Activated CD4-positive, alpha-beta T cell treated with anti-CD3 and anti-CD28 coated beads for 4 hours (primary cell): ENCODE data around the gene CD58.

Experiments
- DNase-seq, 2 donors: peaks; one replicate each; pipeline ENCODE4 v3.0.0-alpha.2; 2020

Gene CD58

GRCh38 chr1:116508085-116508983 is 62.5 kb downstream of the CD58 start:
- DNase-seq = no peak

DNA sequence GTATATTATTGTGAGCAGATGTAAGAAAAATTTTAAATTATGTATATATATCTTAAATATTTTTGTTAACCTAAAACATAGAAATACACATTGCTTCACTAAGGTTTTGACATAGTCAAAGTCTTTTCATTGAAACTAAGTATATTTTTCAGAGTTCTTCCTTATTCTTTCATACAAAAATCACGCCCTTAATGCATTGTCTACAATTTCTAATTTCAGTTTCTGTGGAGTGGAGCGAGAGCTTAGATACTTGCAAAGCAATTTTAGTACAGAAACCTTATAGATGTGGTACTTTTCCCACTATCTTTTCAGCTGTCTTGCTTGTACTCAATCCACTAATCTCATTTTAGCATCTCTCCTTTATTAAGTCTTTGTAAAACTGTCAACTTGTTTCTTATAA is 63.2 kb downstream of the CD58 start:
- DNase-seq = no peak

DNA sequence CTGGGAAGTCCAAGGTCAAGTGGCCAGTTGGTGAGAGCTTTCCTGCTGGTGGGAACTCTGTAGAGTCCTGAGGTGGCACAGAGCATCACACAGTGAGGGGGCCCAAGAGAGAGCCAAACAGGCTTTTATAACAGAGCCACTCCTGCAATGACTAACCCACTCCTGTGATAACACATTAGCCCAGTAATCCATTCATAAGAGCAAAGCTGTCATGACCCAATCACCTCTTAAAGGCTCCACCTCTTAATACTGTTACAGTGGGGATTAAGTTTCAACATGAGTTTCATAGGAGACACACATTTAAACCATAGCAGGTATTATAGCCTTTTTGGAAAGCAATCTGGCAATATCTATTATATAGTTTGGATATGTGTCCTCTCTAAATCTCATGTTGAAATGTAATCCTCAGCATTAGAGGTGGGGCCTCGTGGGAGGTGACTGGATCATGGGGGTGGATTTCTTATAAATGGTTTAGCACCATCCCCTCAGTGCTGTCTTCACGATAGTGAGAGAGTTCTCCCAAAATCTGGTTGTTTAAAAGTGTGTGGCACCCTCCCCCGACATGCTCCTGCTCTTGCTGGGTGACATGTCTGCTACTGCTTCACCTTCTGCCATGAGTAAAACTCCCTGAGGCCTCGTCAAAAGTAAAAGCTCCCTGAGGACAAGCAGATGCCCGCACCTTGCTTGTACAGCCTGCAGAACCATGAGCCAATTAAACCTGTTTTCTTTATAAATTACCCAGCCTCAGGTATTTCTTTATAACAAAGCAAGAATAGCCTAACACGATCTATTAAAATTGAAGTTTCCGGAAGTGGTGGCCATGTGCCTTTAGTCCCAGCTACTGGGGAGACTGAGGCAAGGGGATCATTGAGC is 64.5 kb downstream of the CD58 start:
- DNase-seq = no peak

- DNase-seq = peak; percentile 83 to 86
These were observed 66.3 kb downstream of the CD58 start for GRCh38 chr1:116504308-116505156.

DNA sequence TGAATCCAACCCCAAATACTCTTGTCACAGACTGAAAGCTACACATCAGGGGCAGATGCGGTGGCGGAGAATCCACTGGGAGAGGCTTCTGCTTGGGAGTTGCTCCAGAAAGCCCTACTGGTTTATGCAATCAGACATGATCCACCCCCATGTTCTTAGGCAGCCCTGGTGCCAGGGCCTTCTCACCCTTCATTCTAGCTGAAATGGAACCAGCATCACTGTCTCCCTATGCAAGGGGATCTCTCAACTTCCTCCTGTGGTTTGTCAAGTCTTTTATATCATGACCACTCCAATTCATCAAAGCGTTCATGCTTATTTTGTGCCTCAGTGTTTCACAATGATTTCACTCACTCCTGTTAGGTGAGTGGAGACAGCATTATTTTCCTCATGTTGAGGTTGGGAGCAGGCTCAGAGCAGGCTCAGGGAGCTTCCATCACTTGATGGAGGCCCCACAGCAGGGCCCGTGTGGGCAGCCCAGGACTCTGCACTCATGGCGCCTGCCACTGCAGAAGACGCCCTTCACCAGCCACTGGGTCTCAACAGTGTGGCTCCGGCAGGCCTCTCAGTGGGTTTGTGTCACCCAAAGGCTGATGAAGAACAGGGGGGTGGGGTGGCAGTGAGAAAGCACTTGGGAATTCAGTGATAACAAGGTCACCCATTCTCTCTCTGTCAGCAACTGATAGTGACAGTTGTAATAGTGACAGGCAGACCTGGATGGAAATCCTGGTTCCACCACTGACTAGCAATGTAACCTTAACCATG is 67.1 kb downstream of the CD58 start:
- peak in 1 of 2 donors; percentile 27 for DNase-seq

DNA sequence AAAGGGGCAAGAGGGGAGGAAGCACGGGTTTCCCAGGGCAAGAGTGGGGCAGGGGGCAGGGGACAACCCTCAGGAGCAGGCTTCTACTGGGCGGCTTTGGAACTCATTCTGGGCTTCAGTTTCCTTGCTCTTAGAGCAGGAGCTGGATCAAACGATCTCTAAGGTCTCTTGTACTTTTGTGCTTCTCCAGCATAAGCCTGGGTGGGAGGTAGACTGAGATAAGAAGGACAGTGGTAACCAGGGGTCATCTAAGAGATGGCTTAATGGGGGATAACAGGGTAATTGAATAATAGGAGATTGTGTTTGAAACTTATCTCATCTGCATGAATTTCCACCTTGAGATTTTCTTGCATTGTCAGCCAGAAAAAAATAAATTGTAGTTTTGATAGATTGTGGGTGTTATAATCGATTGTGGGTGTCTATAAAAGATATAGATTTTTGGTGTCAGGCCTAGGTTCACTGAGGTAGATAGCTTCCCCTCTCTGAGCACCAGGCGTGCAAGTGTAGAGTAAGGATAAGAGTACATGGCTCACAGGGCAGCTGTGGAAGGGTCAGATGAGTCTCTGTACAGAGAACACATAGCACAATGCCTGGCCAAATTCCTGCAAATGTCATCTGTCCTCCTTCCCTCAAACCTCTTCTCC is 68.0 kb downstream of the CD58 start:
- no peak for DNase-seq

- no peak for DNase-seq
These were observed 69.0 kb downstream of the CD58 start for GRCh38 chr1:116501870-116502244.

GRCh38 chr1:116501125-116501869 is 69.5 kb downstream of the CD58 start:
- DNase-seq = no peak

DNA sequence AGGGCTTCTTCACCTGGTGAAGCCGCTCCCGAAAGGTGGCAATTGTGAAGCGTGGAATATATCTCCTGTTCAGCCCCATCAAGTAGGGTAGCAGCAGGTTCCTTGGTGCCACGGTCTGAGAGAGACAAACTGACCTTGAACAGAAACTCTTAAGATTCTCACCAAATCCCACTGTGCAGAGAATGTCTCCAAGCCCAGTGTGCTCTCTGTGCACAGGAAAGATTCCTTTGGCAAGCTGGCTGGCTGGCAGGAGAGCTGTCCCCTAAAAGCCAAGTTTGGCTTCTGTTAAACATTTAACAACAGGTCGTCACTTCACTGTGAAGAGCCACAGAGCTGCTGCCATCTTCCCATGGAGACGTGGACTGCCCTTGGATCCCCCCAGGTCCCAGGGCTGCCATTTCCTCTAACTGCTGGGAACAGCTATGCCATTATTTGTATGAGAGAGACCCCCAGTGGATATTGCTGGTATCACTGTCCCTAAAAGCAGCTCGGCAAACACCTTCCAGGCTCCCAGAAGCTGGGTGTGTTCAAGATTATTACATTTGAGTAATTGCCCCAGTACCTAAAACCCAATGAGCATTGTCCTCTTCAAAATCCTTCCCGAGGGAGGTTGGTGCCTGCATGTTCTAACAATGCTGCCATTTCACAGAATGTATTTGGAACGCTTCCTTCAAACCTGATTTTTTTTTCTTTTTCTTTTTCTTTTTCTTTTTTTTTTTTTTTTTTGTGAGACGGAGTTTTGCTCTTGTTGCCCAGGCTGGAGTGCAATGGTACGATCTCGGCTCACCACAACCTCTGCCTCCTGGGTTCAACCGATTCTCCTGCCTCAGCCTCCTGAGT is 71.8 kb downstream of the CD58 start:
- peak; percentile 30 to 64 for DNase-seq

DNA sequence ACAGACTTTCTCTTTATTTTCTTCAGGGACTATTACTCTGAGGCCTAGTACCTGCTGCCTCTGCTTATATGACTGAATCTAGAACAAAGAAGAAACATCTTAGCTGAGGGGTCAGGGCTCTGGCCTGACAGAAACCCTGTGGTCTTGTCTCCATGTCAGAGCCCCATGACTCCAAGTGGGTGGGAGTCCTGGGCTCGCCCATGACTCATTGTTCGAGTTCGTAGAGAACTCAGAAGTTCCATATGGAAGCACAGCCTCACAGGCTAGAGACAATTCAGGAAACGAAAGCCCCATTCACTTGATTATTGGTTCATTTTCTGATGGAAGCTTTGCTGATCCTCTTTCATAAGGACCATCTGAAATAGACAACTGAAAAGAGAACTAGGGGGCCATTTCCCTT is 73.2 kb downstream of the CD58 start:
- no peak for DNase-seq

GRCh38 chr1:116496898-116497297 is 73.9 kb downstream of the CD58 start:
- no peak for DNase-seq

- DNase-seq = no peak
These were observed 74.4 kb downstream of the CD58 start for GRCh38 chr1:116496380-116496779.

- no peak for DNase-seq
These were observed 75.3 kb downstream of the CD58 start for GRCh38 chr1:116495535-116495934.

DNA sequence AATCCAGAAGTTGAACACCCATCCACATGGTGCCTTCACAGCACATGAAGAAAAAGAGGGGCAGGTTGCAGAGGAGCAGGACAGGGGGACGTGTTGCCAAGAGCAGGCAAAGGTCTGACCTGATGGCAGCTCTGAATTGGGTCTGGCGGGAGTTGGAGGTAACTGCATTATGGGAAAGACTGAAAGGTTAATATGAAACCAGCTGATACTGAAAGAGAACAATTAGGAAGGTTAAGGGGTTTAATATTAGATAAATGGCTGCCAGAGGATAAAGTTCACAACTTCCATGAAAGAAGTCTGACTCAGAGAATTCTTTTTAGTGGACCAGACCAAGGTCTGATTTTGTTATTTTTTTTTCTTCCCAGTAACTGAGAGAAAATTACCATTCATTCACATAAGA is 76.1 kb downstream of the CD58 start:
- no peak for DNase-seq

GRCh38 chr1:116494353-116494692 is 76.5 kb downstream of the CD58 start:
- DNase-seq = no peak

DNA sequence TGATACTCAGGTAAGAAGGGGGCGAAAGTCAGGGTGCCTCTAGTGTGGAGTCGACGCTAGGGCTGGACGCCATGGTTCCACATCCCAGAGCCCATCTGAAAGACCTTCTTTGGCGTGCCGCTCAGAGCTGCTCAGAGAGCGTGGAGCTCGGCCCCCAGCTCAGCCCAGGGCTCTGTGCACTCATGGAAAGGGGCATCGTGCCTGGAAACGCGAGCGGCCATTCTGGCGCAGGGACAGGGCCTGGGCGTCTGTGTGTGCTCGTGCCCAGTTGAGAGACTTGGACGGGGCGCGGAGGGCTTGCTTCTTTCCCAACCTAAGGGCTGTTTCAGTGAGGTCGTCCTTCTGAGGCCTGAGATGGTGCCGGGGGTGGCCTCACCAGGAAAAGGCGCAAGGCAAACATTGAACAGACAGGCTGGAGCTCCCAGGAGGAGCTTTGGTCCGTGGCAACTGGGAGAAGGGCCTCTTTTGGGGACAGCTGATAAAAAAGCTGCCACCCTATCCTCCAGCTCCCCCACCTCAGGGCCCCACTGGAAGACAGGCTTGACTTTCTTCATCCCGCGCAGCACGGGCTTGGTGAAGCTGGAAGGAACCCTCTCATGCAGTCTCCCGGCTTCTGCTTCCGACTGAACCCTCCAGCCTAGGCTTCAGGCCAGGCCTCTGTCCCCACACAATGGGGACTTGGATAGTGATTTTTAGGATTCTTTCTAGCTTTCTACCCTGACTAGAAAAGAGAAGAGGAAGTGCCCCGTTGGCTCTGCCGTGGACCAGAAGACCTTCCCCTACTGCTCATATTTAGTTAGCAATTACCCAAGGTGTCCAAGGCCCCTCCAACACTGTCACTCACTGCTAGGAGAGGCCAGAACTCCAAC is 77.1 kb downstream of the CD58 start:
- DNase-seq = no peak

GRCh38 chr1:116493036-116493435 is 77.8 kb downstream of the CD58 start:
- DNase-seq = no peak

DNA sequence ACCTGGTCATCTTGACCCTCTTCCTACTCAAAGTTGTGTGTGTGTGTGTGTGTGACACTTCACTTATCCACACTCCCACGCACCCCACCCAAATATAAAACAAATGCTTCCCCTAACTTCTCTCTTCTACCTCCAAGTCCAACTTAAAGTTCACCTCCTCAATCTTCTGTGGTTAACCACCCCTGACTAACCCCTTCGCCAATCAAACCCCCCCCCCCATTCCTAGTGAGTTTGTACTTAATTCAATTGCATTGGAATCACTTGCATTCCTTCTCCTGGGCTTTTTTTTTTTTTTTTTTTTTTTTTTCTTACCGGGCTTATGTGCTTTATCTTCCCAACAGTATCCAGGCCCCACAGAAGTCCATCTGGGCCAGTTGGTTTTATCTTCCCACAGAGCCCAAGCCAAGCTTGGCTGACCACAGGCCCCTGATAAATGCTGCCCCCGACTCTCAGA is 78.4 kb downstream of the CD58 start:
- DNase-seq = no peak
